Colon (tissue), 2 donors: Measurements from ENCODE around the gene SCN3B.

Experiments used
- FAIRE-seq: peaks from 2 replicates; lab custom pipeline; 2012; peaks lifted over from hg19 to GRCh38; lab: Jason Lieb, UNC
- donor health status: control.
- donor health status: control.

The SCN3B gene

GRCh38 chr11:123653827-123654565 is 428 bp downstream of the SCN3B start:
- no peak for FAIRE-seq

DNA sequence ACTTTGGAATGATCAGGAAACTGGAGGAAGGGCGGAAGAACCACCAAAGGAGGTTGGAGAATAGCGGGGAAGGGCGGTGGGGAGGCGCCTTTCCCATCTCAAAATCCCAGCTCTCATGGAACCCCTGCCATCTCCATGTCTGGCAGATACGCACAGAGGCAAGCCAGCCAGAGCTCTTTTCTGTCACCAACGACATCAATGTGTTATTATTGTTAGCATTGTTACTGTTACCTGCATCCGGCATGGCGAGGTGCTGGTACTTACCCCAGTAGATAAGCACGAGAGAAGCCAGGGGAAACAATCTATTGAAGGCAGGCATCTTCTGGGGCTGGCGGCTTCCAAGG is 969 bp downstream of the SCN3B start:
- FAIRE-seq = no peak

DNA sequence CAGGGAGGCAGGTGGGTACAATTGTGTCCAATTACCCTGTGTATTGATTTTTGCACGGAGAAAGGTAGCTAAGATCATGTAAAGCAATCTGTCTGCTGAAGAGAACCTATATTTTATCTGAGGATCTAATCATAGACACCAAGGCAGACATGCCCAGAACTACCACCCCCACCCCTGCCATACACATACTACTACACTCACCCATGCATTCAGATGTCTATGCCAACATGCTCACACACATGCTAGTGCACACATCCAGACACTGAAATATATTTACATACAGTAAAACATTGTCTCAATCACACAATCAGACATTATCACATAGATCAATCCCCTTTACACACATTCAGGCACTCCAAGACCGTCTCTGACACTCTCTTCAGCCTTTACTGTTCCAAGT is 1.8 kb downstream of the SCN3B start:
- FAIRE-seq = no peak

DNA sequence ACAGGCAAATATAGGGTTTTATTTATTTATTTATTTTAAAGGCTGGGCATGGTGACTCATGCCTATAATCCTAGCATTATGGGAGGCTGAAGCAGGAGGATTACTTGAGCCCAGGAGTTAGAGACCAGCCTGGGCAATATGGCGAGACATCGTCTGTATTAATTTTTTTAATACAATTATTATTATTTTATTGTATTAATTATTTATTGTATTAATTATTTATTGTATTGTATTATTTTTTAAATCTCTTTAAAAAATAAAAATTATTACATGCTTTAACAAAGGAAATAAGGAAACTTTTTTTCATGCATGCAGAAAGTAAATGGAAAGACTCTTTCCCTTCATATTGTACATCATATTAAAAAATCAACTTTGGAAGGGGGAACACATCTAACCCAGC is 3.5 kb downstream of the SCN3B start:
- FAIRE-seq = no peak

- no peak for FAIRE-seq
Measured at GRCh38 chr11:123645286-123645975, 9.0 kb downstream of the SCN3B start.

- no peak for FAIRE-seq
Measured at GRCh38 chr11:123642435-123642834, 12.0 kb downstream of the SCN3B start.

- no peak for FAIRE-seq
Measured at GRCh38 chr11:123641495-123641840, 13.0 kb downstream of the SCN3B start.

GRCh38 chr11:123640677-123641494 is 13.5 kb downstream of the SCN3B start:
- no peak for FAIRE-seq

DNA sequence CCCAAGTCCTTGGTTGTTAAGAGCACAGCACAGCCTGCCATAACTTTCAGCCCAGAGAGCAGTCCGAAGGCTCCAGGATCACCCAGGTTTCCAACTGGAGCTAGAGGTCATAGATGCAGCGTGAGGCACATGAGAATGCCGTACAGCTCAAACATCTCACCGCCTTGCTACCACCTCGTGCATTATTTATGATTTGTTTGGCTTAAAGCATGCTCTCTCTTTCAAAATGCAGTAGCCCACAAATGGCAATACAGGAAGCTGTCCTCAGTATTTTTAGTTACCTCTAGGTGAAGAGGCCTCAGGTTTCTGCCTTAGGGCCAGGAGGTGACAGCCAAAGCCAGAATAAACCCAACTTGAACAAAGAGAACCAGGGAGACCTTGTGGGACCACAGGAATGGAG is 14.4 kb downstream of the SCN3B start:
- no peak for FAIRE-seq

DNA sequence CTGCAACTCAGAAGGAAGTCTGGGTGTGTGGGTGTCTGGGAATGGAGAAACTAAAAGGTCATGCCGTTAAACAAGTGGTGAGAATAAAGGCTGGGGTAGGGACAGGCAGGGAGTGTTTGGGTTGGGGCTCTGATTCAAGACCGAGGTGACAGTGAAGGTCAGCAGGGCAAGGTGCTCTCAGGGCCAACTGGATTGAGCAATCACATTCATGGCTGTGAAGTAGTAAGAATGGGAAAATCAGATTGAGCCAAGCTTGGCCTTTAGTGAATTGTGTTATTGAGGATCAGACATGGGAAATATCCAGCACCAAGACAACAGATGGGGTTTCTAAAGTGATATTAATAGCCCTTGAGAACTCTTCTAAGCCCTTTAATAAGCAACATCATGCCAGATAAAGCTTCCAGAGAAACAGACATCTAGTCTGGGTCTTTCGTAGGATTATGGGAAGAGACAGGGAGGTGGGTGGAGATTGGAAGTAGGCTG is 24.3 kb downstream of the SCN3B start:
- FAIRE-seq = no peak

- no peak for FAIRE-seq
Measured at GRCh38 chr11:123628936-123629683, 25.3 kb downstream of the SCN3B start.

- no peak for FAIRE-seq
Measured at GRCh38 chr11:123624974-123625373, 29.4 kb downstream of the SCN3B start.

- no peak for FAIRE-seq
Measured at GRCh38 chr11:123622576-123622975, 31.8 kb downstream of the SCN3B start.

GRCh38 chr11:123616505-123617198 is 37.8 kb downstream of the SCN3B start:
- no peak for FAIRE-seq

DNA sequence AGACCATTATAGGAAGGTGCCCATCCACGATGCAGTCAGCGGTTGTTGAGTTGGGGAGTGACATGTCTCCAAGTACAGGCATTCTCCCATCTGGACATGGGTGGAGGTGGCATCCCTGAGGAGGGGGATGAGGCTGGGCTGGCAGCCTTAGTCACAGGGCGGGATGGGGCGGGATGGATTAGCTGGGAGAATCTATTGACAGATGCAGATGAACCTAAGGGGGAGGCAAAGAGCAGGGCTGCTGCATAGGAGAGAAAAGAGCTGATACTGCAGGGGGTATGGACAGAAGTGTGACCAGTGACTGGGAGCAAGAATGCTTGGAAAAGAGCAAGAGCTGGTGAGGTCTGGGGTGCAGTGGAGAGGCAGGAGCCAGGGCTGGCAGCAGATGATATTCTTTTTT is 42.7 kb downstream of the SCN3B start:
- no peak for FAIRE-seq

- no peak for FAIRE-seq
Measured at GRCh38 chr11:123608945-123609344, 45.5 kb downstream of the SCN3B start.

GRCh38 chr11:123608371-123608770 is 46.1 kb downstream of the SCN3B start:
- FAIRE-seq = no peak

GRCh38 chr11:123607781-123608180 is 46.6 kb downstream of the SCN3B start:
- FAIRE-seq = no peak

- FAIRE-seq = no peak
Measured at GRCh38 chr11:123603666-123604065, 50.8 kb downstream of the SCN3B start.

GRCh38 chr11:123601743-123602142 is 52.7 kb downstream of the SCN3B start:
- no peak for FAIRE-seq

DNA sequence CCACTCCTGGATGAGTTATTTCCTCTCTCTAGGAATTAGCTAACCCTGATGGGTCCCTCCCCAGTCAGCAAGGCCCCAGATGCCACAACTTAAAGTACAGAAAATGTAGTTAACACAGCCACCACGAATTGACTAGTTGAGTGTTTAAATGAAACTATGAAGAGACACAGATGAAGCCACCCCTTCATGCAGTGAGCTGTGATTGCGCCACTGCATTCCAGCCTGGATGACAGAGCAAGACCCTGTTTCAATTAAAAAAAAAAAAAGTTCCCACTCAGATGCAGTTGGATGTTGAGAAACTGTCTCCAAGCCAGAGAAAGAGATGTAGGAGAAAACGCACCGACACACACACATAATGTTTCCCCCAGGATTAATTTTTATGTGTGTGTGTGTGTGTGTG is 53.3 kb downstream of the SCN3B start:
- FAIRE-seq = no peak

DNA sequence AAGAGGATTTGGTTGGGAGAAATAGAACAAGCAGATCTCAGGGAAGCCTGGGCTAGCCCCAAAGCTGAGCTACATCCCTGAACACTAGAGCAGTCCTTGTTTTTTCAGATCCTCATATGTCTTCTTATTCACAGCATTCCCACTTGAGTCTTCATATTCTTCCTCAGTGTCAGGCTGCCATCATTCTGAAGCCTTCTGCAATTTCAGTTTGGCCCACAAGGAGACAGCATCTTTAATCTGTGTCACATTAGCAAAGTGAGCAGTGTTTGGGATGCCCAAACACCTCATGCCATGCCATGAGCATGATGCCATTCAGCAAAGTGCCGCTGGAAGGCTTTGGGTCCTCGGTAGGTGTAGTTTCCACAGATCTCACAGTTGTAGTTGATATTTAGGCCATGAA is 56.6 kb downstream of the SCN3B start:
- FAIRE-seq = no peak
